Pancreas (tissue), 10 donors: ENCODE data around the gene IL17REL. TPM values are rescaled to one million over a fixed set of nuclear protein-coding genes. Genes with fewer than 3 reads are reported as not detected.

ENCODE experiments used
- ATAC-seq, 4 donors: fragments of 200-7000 bp; cut with Tn5 transposase; one replicate each; pipeline versions ENCODE4 v1.8.0 to v1.9.1; 2020; ENCODE audit warnings: mild to moderate bottlenecking in 4 of 4, moderate library complexity in 4 of 4
- DNase-seq, 6 donors: peaks; one replicate each; pipeline ENCODE4 v3.0.0-alpha.2; 2020
- FAIRE-seq: peaks from 2 replicates; lab custom pipeline; 2012; peaks lifted over from hg19 to GRCh38; lab: Jason Lieb, UNC
- H3K27ac ChIP-seq, 4 donors: fragments of 200-600 bp; sonication (generic); 1 replicate in 3 of 4; 2 replicates in 1 of 4; pipeline versions ENCODE4 v1.5.0 to v1.8.0; 2020
- H3K27me3 ChIP-seq, 4 donors: fragments of 200-600 bp; one replicate each; pipeline ENCODE4 v1.8.0; 2021
- H3K36me3 ChIP-seq, 3 donors: fragments of 200-600 bp; sonication (generic) in 1 of 3; one replicate each; pipeline versions ENCODE4 v1.5.0 to v1.8.0; 2020 to 2021
- H3K4me1 ChIP-seq, 3 donors: fragments of 200-600 bp; one replicate each; pipeline ENCODE4 v1.8.0; 2021
- H3K4me3 ChIP-seq, 4 donors: fragments of 200-600 bp; sonication (generic) in 2 of 4; one replicate each; pipeline versions ENCODE4 v1.5.0 to v1.8.0; 2020 to 2021
- H3K9me3 ChIP-seq, 4 donors: fragments of 200-600 bp; one replicate each; pipeline ENCODE4 v1.8.0; 2021
- WGBS, 2 donors: extraction: QIAGEN DNeasy Blood & Tissue Kit; methylation state at CpG; one replicate each; pipeline ENCODE4 v1.1.7; 2013; 5-methylcytosine and 5-hydroxymethylcytosine counted together
- intact Hi-C, 3 donors: fragments of 100-400 bp; cut with DNase I; formaldehyde crosslinking; loops; one replicate each; pipeline versions ENCODE4 v1.11.1 to v1.14.2; 2022
- polyA plus RNA-seq, 2 donors: library from polyadenylated mRNA; stranded (reverse); fragments of 200-250 nt; gene quantifications; one replicate each; pipeline ENCODE4 v1.2.3, GENCODE V29; 2013
- total RNA-seq, 6 donors: library from RNA; stranded (reverse); fragmentation: NEBNext Ultra II Directional in 4 of 6; extraction: Animal tissue kit (Norgen Biotek cat#: 25700) in 4 of 6; gene quantifications; one replicate each; pipeline versions ENCODE4 v1.2.1 to v1.2.4, GENCODE V29; 2021 to 2023
- TF ChIP-seq, protein P1 (sequence below), 4 donors: fragments of 200-600 bp; sonication (generic) in 3 of 4; IDR thresholded peaks; one replicate each; pipeline versions ENCODE4 v1.5.0 to v1.8.0; 2021; ENCODE audit warnings: antibody characterized with exemption in 4 of 4
- donor health status: healthy with polysubstance abuse.
- donor health status: DM: no; HTN: no; CAD: no; lungs with moderate emphysema.
- donor health status: DM: no; HTN: no; CAD: no.
- donor health status: control.
- donor health status: control.
- donor health status: Bipolar disorder and iron deficiency.
- donor health status: DM: yes; HTN: yes; CAD: no.
- donor health status: DM: no; HTN: no; CAD: no.
- donor health status: DM: no; HTN: no; CAD: no.
- donor health status: DM: yes; HTN: yes; CAD: no.

The IL17REL gene
- total and polyA plus RNA-seq, 8 donors = not detected

GRCh38 chr22:49959782-49960158 lies 52.8 kb downstream of the IL17REL start:
- FAIRE-seq (no peak), DNase-seq (peak; percentile 55 to 93 (median 78)), ATAC-seq (peak; percentile 6 to 35 (median 15))
- TF ChIP-seq, protein P1, sequence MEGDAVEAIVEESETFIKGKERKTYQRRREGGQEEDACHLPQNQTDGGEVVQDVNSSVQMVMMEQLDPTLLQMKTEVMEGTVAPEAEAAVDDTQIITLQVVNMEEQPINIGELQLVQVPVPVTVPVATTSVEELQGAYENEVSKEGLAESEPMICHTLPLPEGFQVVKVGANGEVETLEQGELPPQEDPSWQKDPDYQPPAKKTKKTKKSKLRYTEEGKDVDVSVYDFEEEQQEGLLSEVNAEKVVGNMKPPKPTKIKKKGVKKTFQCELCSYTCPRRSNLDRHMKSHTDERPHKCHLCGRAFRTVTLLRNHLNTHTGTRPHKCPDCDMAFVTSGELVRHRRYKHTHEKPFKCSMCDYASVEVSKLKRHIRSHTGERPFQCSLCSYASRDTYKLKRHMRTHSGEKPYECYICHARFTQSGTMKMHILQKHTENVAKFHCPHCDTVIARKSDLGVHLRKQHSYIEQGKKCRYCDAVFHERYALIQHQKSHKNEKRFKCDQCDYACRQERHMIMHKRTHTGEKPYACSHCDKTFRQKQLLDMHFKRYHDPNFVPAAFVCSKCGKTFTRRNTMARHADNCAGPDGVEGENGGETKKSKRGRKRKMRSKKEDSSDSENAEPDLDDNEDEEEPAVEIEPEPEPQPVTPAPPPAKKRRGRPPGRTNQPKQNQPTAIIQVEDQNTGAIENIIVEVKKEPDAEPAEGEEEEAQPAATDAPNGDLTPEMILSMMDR (IDR thresholded peaks at IDR 0.05) = no peak
- no peaks in the 10 kb centered on the region for H3K9me3 ChIP-seq
- 4 to 6% methylated on average over 18 to 21 of the region's 21 CpGs for WGBS, 2 donors
- peaks cover 0 to 19% (median 17%) of the 10 kb centered on the region in 3 donors for H3K36me3 ChIP-seq
- intact Hi-C loops = no loop called here
- H3K27ac ChIP-seq = peak overlapping the region; percentile 87 to 95 (median 91)
- H3K4me1 ChIP-seq = peaks cover 25 to 42% (median 29%) of the 10 kb centered on the region in 3 donors
- no peaks in the 10 kb centered on the region for H3K27me3 ChIP-seq
- H3K4me3 ChIP-seq = peak overlapping the region; percentile 91 to 98 (median 95)

- WGBS, 2 donors = 71 to 76% methylated on average over 29 of the region's 29 CpGs
- Histone ChIP-seq H3K4me1 (peaks cover 30 to 44% (median 35%) of the 10 kb centered on the region in 3 donors), H3K4me3 (peak overlapping the region; percentile 91 to 98 (median 95)), H3K36me3 (peaks cover 0 to 17% (median 17%) of the 10 kb centered on the region in 3 donors), H3K9me3 (no peaks in the 10 kb centered on the region), H3K27me3 (no peaks in the 10 kb centered on the region), H3K27ac (peak overlapping the region; percentile 87 to 95 (median 91))
- TF ChIP-seq, protein P1 (IDR thresholded peaks at IDR 0.05) = no peak
- ATAC-seq = no peak
- no peak for FAIRE-seq
- DNase-seq = peak; percentile 44 to 85 (median 58)
- intact Hi-C loops = no loop called here
Observed at GRCh38 chr22:49958931-49959781, 53.4 kb downstream of the IL17REL start.

GRCh38 chr22:49958366-49958921 lies 54.1 kb downstream of the IL17REL start:
- TF ChIP-seq, protein P1 (IDR thresholded peaks at IDR 0.05) = no peak
- Histone ChIP-seq H3K36me3 (peaks cover 0 to 10% (median 10%) of the 10 kb centered on the region in 3 donors), H3K9me3 (no peaks in the 10 kb centered on the region), H3K27ac (no peak overlapping the region), H3K27me3 (no peaks in the 10 kb centered on the region), H3K4me1 (peaks cover 30 to 44% (median 38%) of the 10 kb centered on the region in 3 donors), H3K4me3 (no peak overlapping the region)
- no peak for ATAC-seq
- intact Hi-C loops = no loop called here
- WGBS, 2 donors = 91% methylated on average over 16 of the region's 16 CpGs
- FAIRE-seq = no peak
- peak in 4 of 6 donors; percentile 24 to 67 (median 50) for DNase-seq

DNA sequence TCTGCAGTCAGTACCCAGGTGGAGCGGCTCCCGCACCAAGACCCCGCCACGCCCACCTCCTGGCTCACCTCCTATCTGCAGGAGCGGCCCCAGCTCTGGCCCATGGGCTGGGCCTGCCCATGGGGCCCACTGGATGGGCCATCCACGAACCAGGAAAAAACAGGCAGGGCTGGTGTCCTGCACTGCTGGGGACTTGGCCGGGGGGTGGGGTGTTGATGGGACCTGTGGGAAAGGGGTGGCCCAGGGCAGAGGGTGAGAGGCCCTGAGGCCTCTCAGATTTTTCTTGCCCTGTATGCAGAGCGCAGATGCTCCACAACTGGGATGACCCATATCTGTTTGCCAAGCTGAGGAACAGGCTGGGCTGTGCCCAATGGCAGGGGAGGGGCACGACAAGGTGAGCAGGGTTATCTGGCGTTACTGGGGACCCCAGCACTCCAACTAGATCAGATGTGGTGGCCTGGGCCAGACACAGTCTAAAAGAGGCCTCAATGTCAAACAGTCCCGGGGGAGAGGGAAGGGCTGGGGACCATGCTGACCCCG lies 54.7 kb downstream of the IL17REL start:
- FAIRE-seq (no peak), ATAC-seq (no peak), DNase-seq (peak in 4 of 6 donors; percentile 16 to 75 (median 36))
- peaks cover 0 to 4% (median 4%) of the 10 kb centered on the region in 3 donors for H3K36me3 ChIP-seq
- no peak overlapping the region for H3K27ac ChIP-seq
- TF ChIP-seq, protein P1 (IDR thresholded peaks at IDR 0.05) = no peak
- H3K9me3 ChIP-seq = no peaks in the 10 kb centered on the region
- intact Hi-C loops = no loop called here
- H3K4me3 ChIP-seq = no peak overlapping the region
- H3K27me3 ChIP-seq = no peaks in the 10 kb centered on the region
- peaks cover 31 to 44% (median 38%) of the 10 kb centered on the region in 3 donors for H3K4me1 ChIP-seq
- WGBS, 2 donors = 81 to 85% methylated on average over 10 to 12 of the region's 12 CpGs
